ENCODE measurements around the gene MARCHF7.
A peak's percentile ranks its signal among the peaks of the same experiment; 100 is the strongest.
"Not testable (repeated sequence)": the region's sequence is repeated elsewhere in the genome, so short reads cannot be mapped to it uniquely, and the experiment has no call there.

Gene MARCHF7

GRCh38 chr2:159712143-159712928 lies at the start of gene MARCHF7:
Gene MARCHF7 (plus strand): TSS chr2:159712506. CDS start chr2:159729023, 16,517 bp downstream.
- DNase-seq, result peak; percentile 98

GRCh38 chr2:159667423-159667822 lies 44.9 kb upstream of the MARCHF7 start:
- DNase-seq, result not testable (repeated sequence)

GRCh38 chr2:159671047-159671446 lies 41.3 kb upstream of the MARCHF7 start:
- no peak for DNase-seq

- no peak for DNase-seq
Measured at GRCh38 chr2:159677654-159678053, 34.7 kb upstream of the MARCHF7 start.

GRCh38 chr2:159680692-159681091 lies 31.6 kb upstream of the MARCHF7 start:
- DNase-seq, result no peak

GRCh38 chr2:159683817-159684216 lies 28.5 kb upstream of the MARCHF7 start:
- DNase-seq, result no peak

GRCh38 chr2:159684796-159685195 lies 27.5 kb upstream of the MARCHF7 start:
- DNase-seq, result no peak

- no peak for DNase-seq
Measured at GRCh38 chr2:159694500-159695040, 17.7 kb upstream of the MARCHF7 start.

- no peak for DNase-seq
Measured at GRCh38 chr2:159695795-159696448, 16.4 kb upstream of the MARCHF7 start.

GRCh38 chr2:159703491-159703890 lies 8.8 kb upstream of the MARCHF7 start:
- DNase-seq, result no peak

GRCh38 chr2:159706385-159706980 lies 5.8 kb upstream of the MARCHF7 start:
- no peak for DNase-seq

- no peak for DNase-seq
Measured at GRCh38 chr2:159708066-159708760, 4.1 kb upstream of the MARCHF7 start.

GRCh38 chr2:159710601-159711180 lies 1.6 kb upstream of the MARCHF7 start:
- DNase-seq, result no peak

GRCh38 chr2:159711562-159712142 lies 654 bp upstream of the MARCHF7 start:
- no peak for DNase-seq

GRCh38 chr2:159712929-159713420 lies 669 bp downstream of the MARCHF7 start:
- DNase-seq, result peak; percentile 18

GRCh38 chr2:159713631-159714246 lies 1.4 kb downstream of the MARCHF7 start:
- DNase-seq, result peak; percentile 10

GRCh38 chr2:159714247-159714930 lies 2.1 kb downstream of the MARCHF7 start:
- peak; percentile 26 for DNase-seq

GRCh38 chr2:159715451-159715850 lies 3.1 kb downstream of the MARCHF7 start:
- DNase-seq, result no peak

- not testable (repeated sequence) for DNase-seq
Measured at GRCh38 chr2:159716409-159716808, 4.1 kb downstream of the MARCHF7 start.

GRCh38 chr2:159716857-159717256 lies 4.6 kb downstream of the MARCHF7 start:
- DNase-seq, result no peak

- no peak for DNase-seq
Measured at GRCh38 chr2:159720676-159721075, 8.4 kb downstream of the MARCHF7 start.

Measured in activated CD4-positive, alpha-beta T cell treated with anti-CD3 and anti-CD28 coated beads, Interleukin-10, Interleukin-2, amounts not matched to agents 100 ng/mL and 50 ng/mL, durations not matched to agents 16 hours and 8 hours (primary cell).